H9 (cell line): ENCODE data around the gene FAM180A. TPM values are rescaled to one million over a fixed set of nuclear protein-coding genes. Genes with fewer than 3 reads are reported as not detected.

Experiments used
- DNase-seq: peaks from one replicate; pipeline ENCODE4 v3.0.0-alpha.2; 2017
- H2AFZ ChIP-seq: one replicate; pipeline ENCODE4 v1.6.1; 2013; ENCODE audit warnings: mild to moderate bottlenecking, low read length, control low read depth, moderate library complexity
- H2AK5ac ChIP-seq: 2 replicates; pipeline ENCODE4 v1.6.1; 2013; ENCODE audit warnings: low read length, control low read depth, mixed read lengths; ENCODE audit not compliant: insufficient read length
- H2BK120ac ChIP-seq: one replicate; pipeline ENCODE4 v1.6.1; 2013; ENCODE audit warnings: low read depth, mild to moderate bottlenecking, low read length, control low read depth, inconsistent platforms; ENCODE audit not compliant: poor library complexity, severe bottlenecking
- H2BK12ac ChIP-seq: 2 replicates; pipeline ENCODE4 v1.6.1; 2013; ENCODE audit warnings: low read length, control low read depth, mixed read lengths, low read depth; ENCODE audit not compliant: insufficient read length
- H2BK15ac ChIP-seq: 2 replicates; pipeline ENCODE4 v1.6.1; 2013; ENCODE audit warnings: low read depth, low read length, control low read depth
- H2BK20ac ChIP-seq: one replicate; pipeline ENCODE4 v1.6.1; 2013; ENCODE audit warnings: low read depth, mild to moderate bottlenecking, low read length, control low read depth, inconsistent platforms; ENCODE audit not compliant: poor library complexity, severe bottlenecking
- H2BK5ac ChIP-seq: 2 replicates; pipeline ENCODE4 v1.6.1; 2013; ENCODE audit warnings: low read length, control low read depth, mixed read lengths; ENCODE audit not compliant: insufficient read length
- H3K14ac ChIP-seq: 2 replicates; pipeline ENCODE4 v1.6.1; 2013; ENCODE audit warnings: low read length, control low read depth; ENCODE audit not compliant: insufficient read depth
- H3K18ac ChIP-seq: 2 replicates; pipeline ENCODE4 v1.6.1; 2013; ENCODE audit warnings: low read depth, mild to moderate bottlenecking, mixed read lengths, low read length, control low read depth; ENCODE audit not compliant: insufficient read length
- H3K23ac ChIP-seq: 2 replicates; pipeline ENCODE4 v1.6.1; 2013; ENCODE audit warnings: low read length, control low read depth, mixed read lengths, low read depth; ENCODE audit not compliant: insufficient read length
- H3K23me2 ChIP-seq: 2 replicates; pipeline ENCODE4 v1.6.1; 2013; ENCODE audit warnings: low read depth, mild to moderate bottlenecking, mixed read lengths, low read length, control low read depth; ENCODE audit not compliant: insufficient read length, poor library complexity, severe bottlenecking
- H3K27ac ChIP-seq: 2 replicates; pipeline ENCODE4 v1.5.1; 2013; ENCODE audit warnings: low read length, control low read depth, mixed read lengths, low read depth; ENCODE audit not compliant: insufficient read length
- H3K27me3 ChIP-seq: 2 replicates; pipeline ENCODE4 v1.6.1; 2013; ENCODE audit warnings: low read length, control low read depth, inconsistent platforms; ENCODE audit not compliant: insufficient read depth
- H3K4ac ChIP-seq: 2 replicates; pipeline ENCODE4 v1.6.1; 2013; ENCODE audit warnings: low read depth, mild to moderate bottlenecking, control low read depth, inconsistent platforms, low read length, moderate library complexity
- H3K4me1 ChIP-seq: 2 replicates; pipeline ENCODE4 v1.6.1; 2013; ENCODE audit warnings: low read length, control low read depth, inconsistent platforms; ENCODE audit not compliant: insufficient read depth
- H3K4me2 ChIP-seq: 2 replicates; pipeline ENCODE4 v1.6.1; 2013; ENCODE audit warnings: low read length, control low read depth, mixed read lengths; ENCODE audit not compliant: insufficient read length, insufficient read depth
- H3K56ac ChIP-seq: 2 replicates; pipeline ENCODE4 v1.6.1; 2013; ENCODE audit warnings: low read depth, mild to moderate bottlenecking, mixed read lengths, low read length, control low read depth; ENCODE audit not compliant: insufficient read length
- H3K79me1 ChIP-seq: 2 replicates; pipeline ENCODE4 v1.6.1; 2013; ENCODE audit warnings: low read depth, mild to moderate bottlenecking, moderate library complexity, low read length, control low read depth, inconsistent platforms; ENCODE audit not compliant: insufficient read depth, poor library complexity, severe bottlenecking
- H3K79me2 ChIP-seq: 2 replicates; pipeline ENCODE4 v1.6.1; 2013; ENCODE audit warnings: low read length, control low read depth, inconsistent platforms; ENCODE audit not compliant: insufficient read depth
- H3K9ac ChIP-seq: 2 replicates; pipeline ENCODE4 v1.6.1; 2013; ENCODE audit warnings: low read length, control low read depth, mixed read lengths; ENCODE audit not compliant: insufficient read length; ENCODE audit errors: extremely low read depth
- H3K9me3 ChIP-seq: one replicate; pipeline ENCODE4 v1.6.1; 2013; ENCODE audit warnings: low read depth, low read length, inconsistent platforms; ENCODE audit not compliant: control insufficient read depth
- H3T11ph ChIP-seq: one replicate; pipeline ENCODE4 v1.6.1; 2013; ENCODE audit warnings: mild to moderate bottlenecking, low read length, control low read depth, inconsistent platforms
- H4K20me1 ChIP-seq: one replicate; pipeline ENCODE4 v1.6.1; 2013; ENCODE audit not compliant: control insufficient read depth, insufficient read length, insufficient read depth
- H4K5ac ChIP-seq: 2 replicates; pipeline ENCODE4 v1.6.1; 2013; ENCODE audit warnings: low read depth, mild to moderate bottlenecking, mixed read lengths, low read length, control low read depth; ENCODE audit not compliant: insufficient read length
- H4K8ac ChIP-seq: replicated peaks from 2 replicates; pipeline ENCODE4 v1.6.1; 2013; ENCODE audit warnings: low read length, control low read depth, mixed read lengths, low read depth; ENCODE audit not compliant: insufficient read length
- H4K91ac ChIP-seq: 2 replicates; pipeline ENCODE4 v1.6.1; 2013; ENCODE audit warnings: low read depth, mild to moderate bottlenecking, moderate library complexity, mixed read lengths, low read length, control low read depth; ENCODE audit not compliant: insufficient read length
- H3K27ac Mint-ChIP-seq, 3 experiments: 2 replicates in 2 of 3; 3 replicates in 1 of 3; pipeline ENCODE4 v1.8.0; 2020 to 2021; ENCODE audit warnings: mixed read lengths in 3 of 3, mild to moderate bottlenecking in 1 of 3, moderate library complexity in 1 of 3
- H3K27me3 Mint-ChIP-seq: 2 replicates; pipeline ENCODE4 v1.8.0; 2021; ENCODE audit warnings: low read depth, mild to moderate bottlenecking, moderate library complexity, mixed read lengths
- H3K36me3 Mint-ChIP-seq, 3 experiments: 2 replicates in 2 of 3; 3 replicates in 1 of 3; pipeline ENCODE4 v1.8.0; 2020 to 2021; ENCODE audit warnings: low read depth in 3 of 3, mixed read lengths in 3 of 3; ENCODE audit not compliant: insufficient read depth in 1 of 3
- H3K4me1 Mint-ChIP-seq, 2 experiments: 2 replicates each; pipeline ENCODE4 v1.8.0; 2020; ENCODE audit warnings: mixed read lengths in 2 of 2
- H3K4me3 Mint-ChIP-seq, 2 experiments: 2 replicates in 1 of 2; 3 replicates in 1 of 2; pipeline ENCODE4 v1.8.0; 2020 to 2021; ENCODE audit warnings: mild to moderate bottlenecking in 2 of 2, mixed read lengths in 2 of 2, moderate library complexity in 1 of 2
- H3K9me3 Mint-ChIP-seq, 2 experiments: 2 replicates in 1 of 2; 3 replicates in 1 of 2; pipeline ENCODE4 v1.8.0; 2020; ENCODE audit warnings: mild to moderate bottlenecking in 2 of 2, mixed read lengths in 2 of 2, moderate library complexity in 1 of 2
- CTCF ChIP-seq: fragments of 200-600 bp; sonication (generic); conservative IDR thresholded peaks from 3 replicates; pipeline ENCODE4 v1.8.0; 2021; ENCODE audit warnings: antibody characterized with exemption, mild to moderate bottlenecking
- WGBS: extraction: QIAGEN DNeasy Blood & Tissue Kit; methylation state at CpG from one replicate; pipeline ENCODE4 v1.1.7; 2013; ENCODE audit warnings: missing lambda C conversion rate, low lambda C conversion rate, mixed read lengths; ENCODE audit not compliant: insufficient read length; ENCODE audit errors: extremely low coverage; 5-methylcytosine and 5-hydroxymethylcytosine counted together
- total RNA-seq: library from RNA; stranded (reverse); gene quantifications from 2 replicates; pipeline ENCODE4 v1.2.1, GENCODE V29; 2021

The FAM180A gene
- total RNA-seq, 1 experiment from 2014 or later, result not detected

GRCh38 chr7:135718219-135718618 is 30.4 kb downstream of the FAM180A start:
- no peaks in the 10 kb centered on the region for H3K79me1 ChIP-seq
- H2BK120ac ChIP-seq, result no peak overlapping the region
- WGBS, result no CpG with 5 or more reads among the region's 2 CpGs
- H4K8ac ChIP-seq, result no peak overlapping the region
- TF ChIP-seq CTCF, result no peak
- H3K9me3 ChIP-seq, result no peaks in the 10 kb centered on the region
- no peak overlapping the region for H2BK20ac ChIP-seq
- no peak overlapping the region for H2BK5ac ChIP-seq
- Mint-ChIP-seq H3K4me1 (peaks cover 10 to 13% of the 10 kb centered on the region in 2 experiments), H3K9me3 (no peaks in the 10 kb centered on the region), H3K36me3 (no peaks in the 10 kb centered on the region), H3K4me3 (no peak overlapping the region), H3K27me3 (no peaks in the 10 kb centered on the region), H3K27ac (no peak overlapping the region)
- H3K27ac ChIP-seq, result no peak overlapping the region
- no peak overlapping the region for H2BK12ac ChIP-seq
- DNase-seq, result no peak
- H3K56ac ChIP-seq, result no peak overlapping the region
- peak overlapping the region; percentile 60 for H4K5ac ChIP-seq
- H3T11ph ChIP-seq, result no peak overlapping the region
- no peak overlapping the region for H2AFZ ChIP-seq
- no peak overlapping the region for H3K14ac ChIP-seq
- no peak overlapping the region for H3K9ac ChIP-seq
- H3K4me2 ChIP-seq, result no peak overlapping the region
- H4K91ac ChIP-seq, result no peak overlapping the region
- H2AK5ac ChIP-seq, result no peak overlapping the region
- H3K4ac ChIP-seq, result no peak overlapping the region
- no peak overlapping the region for H3K18ac ChIP-seq
- H4K20me1 ChIP-seq, result no peaks in the 10 kb centered on the region
- no peaks in the 10 kb centered on the region; the same call in 1 of the 2 replicates for H3K4me1 ChIP-seq
- no peaks in the 10 kb centered on the region for H3K23me2 ChIP-seq
- no peak overlapping the region for H2BK15ac ChIP-seq
- no peak overlapping the region for H3K23ac ChIP-seq
- H3K79me2 ChIP-seq, result no peaks in the 10 kb centered on the region
- no peaks in the 10 kb centered on the region for H3K27me3 ChIP-seq
